OCI-LY1 (cell line): ENCODE measurements around the gene SVOP.

Experiments used
- H2AFZ ChIP-seq: fragments of 200-600 bp; sonication (generic), shearing (Covaris generic); 2 replicates; pipeline ENCODE4 v1.6.0; 2014; ENCODE audit warnings: antibody characterized with exemption, mild to moderate bottlenecking, low read length
- H3F3A ChIP-seq: fragments of 200-600 bp; sonication (generic), shearing (Covaris generic); 2 replicates; pipeline ENCODE4 v1.6.0; 2014; ENCODE audit warnings: mild to moderate bottlenecking, antibody characterized with exemption, low read length, moderate library complexity; ENCODE audit not compliant: insufficient read depth
- H3K27ac ChIP-seq: fragments of 200-600 bp; sonication (generic); 2 replicates; pipeline ENCODE4 v1.5.1; 2014; ENCODE audit warnings: low read length, mixed run types, mild to moderate bottlenecking, low read depth; ENCODE audit not compliant: poor library complexity, severe bottlenecking
- H3K27me3 ChIP-seq: fragments of 200-600 bp; sonication (generic); 2 replicates; pipeline ENCODE4 v1.6.0; 2014; ENCODE audit warnings: antibody characterized with exemption, mild to moderate bottlenecking, low read length, moderate library complexity; ENCODE audit not compliant: insufficient read depth
- H3K36me3 ChIP-seq: fragments of 200-600 bp; sonication (generic); 2 replicates; pipeline ENCODE4 v1.6.1; 2014; ENCODE audit warnings: mild to moderate bottlenecking, antibody characterized with exemption, low read length, moderate library complexity, mixed read lengths; ENCODE audit not compliant: insufficient read depth
- H3K4me1 ChIP-seq: fragments of 200-600 bp; sonication (generic); 2 replicates; pipeline ENCODE4 v1.5.1; 2014; ENCODE audit warnings: mild to moderate bottlenecking, low read length, moderate library complexity; ENCODE audit not compliant: insufficient read depth, severe bottlenecking
- H3K4me2 ChIP-seq: fragments of 200-600 bp; sonication (generic), shearing (Covaris generic); 2 replicates; pipeline ENCODE4 v1.6.1; 2014; ENCODE audit warnings: low read length
- H3K4me3 ChIP-seq: fragments of 200-600 bp; sonication (generic); 2 replicates; pipeline ENCODE4 v1.5.1; 2014; ENCODE audit warnings: low read length, low read depth, mild to moderate bottlenecking, mixed read lengths; ENCODE audit not compliant: poor library complexity, severe bottlenecking
- H3K79me2 ChIP-seq: fragments of 200-600 bp; shearing (Covaris generic); 2 replicates; pipeline ENCODE4 v1.6.1; 2016; ENCODE audit warnings: mixed run types, low read length, mixed read lengths; ENCODE audit not compliant: insufficient read depth
- H3K9ac ChIP-seq: fragments of 200-600 bp; sonication (generic), shearing (Covaris generic); 2 replicates; pipeline ENCODE4 v1.6.1; 2014; ENCODE audit warnings: mild to moderate bottlenecking, low read length, mixed read lengths
- H3K9me2 ChIP-seq: fragments of 200-600 bp; sonication (generic), shearing (Covaris generic); 2 replicates; pipeline ENCODE4 v1.6.1; 2014; ENCODE audit warnings: low read depth, mild to moderate bottlenecking, low read length, mixed read lengths
- H3K9me3 ChIP-seq: fragments of 200-600 bp; shearing (Covaris generic); 2 replicates; pipeline ENCODE4 v1.6.1; 2014; ENCODE audit warnings: low read length, mixed read lengths
- H4K20me1 ChIP-seq: fragments of 200-600 bp; sonication (generic), shearing (Covaris generic); 2 replicates; pipeline ENCODE4 v1.6.0; 2016; ENCODE audit warnings: mild to moderate bottlenecking, low read length; ENCODE audit not compliant: insufficient read depth
- EZH2 ChIP-seq: fragments of 200-600 bp; sonication (generic), shearing (Covaris generic); IDR thresholded peaks from 2 replicates; pipeline ENCODE4 v1.8.0; 2017; ENCODE audit warnings: borderline replicate concordance, mixed run types, mild to moderate bottlenecking, antibody characterized with exemption, low read length, moderate library complexity, mixed read lengths
- TF ChIP-seq, protein P1 (sequence below): fragments of 200-600 bp; sonication (generic), shearing (Covaris generic); IDR thresholded peaks from 2 replicates; pipeline ENCODE4 v1.5.1; 2017; ENCODE audit warnings: mild to moderate bottlenecking, antibody characterized with exemption, low read length, moderate library complexity, mixed read lengths

Gene SVOP

DNA sequence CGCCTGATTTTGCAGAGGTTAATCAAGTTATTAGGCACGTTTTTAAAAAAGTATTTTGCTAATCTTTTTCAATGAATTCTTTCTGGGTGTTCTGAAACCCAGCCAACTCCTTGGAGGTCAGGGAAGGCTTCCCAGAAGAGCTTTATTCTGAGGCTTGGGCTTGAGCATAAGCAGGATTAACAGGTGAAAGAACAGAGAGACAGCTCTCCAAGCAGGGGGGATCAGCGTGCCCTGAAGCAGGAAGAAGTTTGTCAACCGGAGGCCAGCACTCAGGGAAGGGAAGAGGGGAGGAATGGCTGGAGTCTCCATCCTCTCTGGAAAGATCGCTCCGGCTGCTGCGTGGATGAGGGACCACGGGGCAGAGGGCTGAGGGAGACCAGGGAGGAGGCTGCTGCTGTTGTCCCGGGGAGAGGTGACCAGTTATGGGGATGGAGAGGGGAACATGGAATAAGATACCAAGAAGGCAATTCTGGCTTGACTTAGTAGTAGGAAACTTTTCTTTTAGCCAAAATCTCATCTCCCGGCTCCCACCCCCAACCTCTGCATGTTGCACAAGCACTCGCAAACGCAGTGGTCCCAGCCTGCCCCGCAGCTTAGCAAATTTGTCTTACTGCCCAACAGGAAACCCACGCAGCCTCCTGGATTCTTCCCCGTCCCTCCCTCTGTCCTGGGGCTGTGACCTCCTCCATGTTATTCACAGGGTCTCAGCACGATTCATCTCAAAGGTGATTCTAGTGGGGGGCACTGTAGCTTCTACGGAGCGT is 162.4 kb downstream of the SVOP start:
- no peaks in the 10 kb centered on the region for H3K27me3 ChIP-seq
- peaks cover 16% of the 10 kb centered on the region for H3K4me1 ChIP-seq
- H3K79me2 ChIP-seq, result 0 out of 2 replicates have a peak, but pooled peaks cover 3% of the 10 kb centered on the region
- no peaks in the 10 kb centered on the region for H4K20me1 ChIP-seq
- no peaks in the 10 kb centered on the region for H3K9me2 ChIP-seq
- H3K9ac ChIP-seq, result peak overlapping the region; percentile 57; the same call in 1 of the 2 replicates
- no peaks in the 10 kb centered on the region for H3F3A ChIP-seq
- H3K9me3 ChIP-seq, result no peaks in the 10 kb centered on the region
- peak overlapping the region; percentile 64 for H3K4me3 ChIP-seq
- H3K4me2 ChIP-seq, result peak overlapping the region; percentile 45
- no peak overlapping the region for H3K27ac ChIP-seq
- no peak for TF ChIP-seq EZH2
- TF ChIP-seq, protein P1, sequence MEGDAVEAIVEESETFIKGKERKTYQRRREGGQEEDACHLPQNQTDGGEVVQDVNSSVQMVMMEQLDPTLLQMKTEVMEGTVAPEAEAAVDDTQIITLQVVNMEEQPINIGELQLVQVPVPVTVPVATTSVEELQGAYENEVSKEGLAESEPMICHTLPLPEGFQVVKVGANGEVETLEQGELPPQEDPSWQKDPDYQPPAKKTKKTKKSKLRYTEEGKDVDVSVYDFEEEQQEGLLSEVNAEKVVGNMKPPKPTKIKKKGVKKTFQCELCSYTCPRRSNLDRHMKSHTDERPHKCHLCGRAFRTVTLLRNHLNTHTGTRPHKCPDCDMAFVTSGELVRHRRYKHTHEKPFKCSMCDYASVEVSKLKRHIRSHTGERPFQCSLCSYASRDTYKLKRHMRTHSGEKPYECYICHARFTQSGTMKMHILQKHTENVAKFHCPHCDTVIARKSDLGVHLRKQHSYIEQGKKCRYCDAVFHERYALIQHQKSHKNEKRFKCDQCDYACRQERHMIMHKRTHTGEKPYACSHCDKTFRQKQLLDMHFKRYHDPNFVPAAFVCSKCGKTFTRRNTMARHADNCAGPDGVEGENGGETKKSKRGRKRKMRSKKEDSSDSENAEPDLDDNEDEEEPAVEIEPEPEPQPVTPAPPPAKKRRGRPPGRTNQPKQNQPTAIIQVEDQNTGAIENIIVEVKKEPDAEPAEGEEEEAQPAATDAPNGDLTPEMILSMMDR, result no peak
- H3K36me3 ChIP-seq, result no peaks in the 10 kb centered on the region; the same call in 1 of the 2 replicates
- no peak overlapping the region for H2AFZ ChIP-seq
